Measurements from ENCODE around the gene CGB1. TPM values are rescaled to one million over a fixed set of nuclear protein-coding genes. Genes with fewer than 3 reads are reported as not detected.

The CGB1 gene
- total and polyA plus RNA-seq, 2 of the 13 experiments (the other 11 are each of a cell fraction or from before 2014, with no cell fraction given): not detected

GRCh38 chr19:49085020-49085867 lies 48.5 kb upstream of the CGB1 start, which contains the start of gene SNRNP70 (continued):
- TF ChIP-seq THAP9 (CRISPR knock-in tag; IDR thresholded peaks at IDR 0.05; ENCODE audit: borderline replicate concordance) (peak; percentile 86), HMG20B (CRISPR knock-in tag; conservative IDR thresholded peaks at IDR 0.05) (peak; percentile 10; the same call in 1 of the 2 replicates), JUNB (CRISPR knock-in tag; IDR thresholded peaks at IDR 0.05; ENCODE audit: borderline replicate concordance) (no peak), ZNF431 (CRISPR knock-in tag; IDR thresholded peaks at IDR 0.05; ENCODE audit: borderline replicate concordance, low read depth) (peak; percentile 78; the same call in 1 of the 2 replicates), GATA4 (IDR thresholded peaks at IDR 0.05; ENCODE audit: borderline replicate concordance, low read depth) (no peak), ZNF101 (CRISPR knock-in tag; IDR thresholded peaks at IDR 0.05; ENCODE audit: borderline replicate concordance, low read depth) (no peak), DZIP1 (CRISPR knock-in tag; IDR thresholded peaks at IDR 0.05) (no peak), HNRNPLL (IDR thresholded peaks at IDR 0.05; ENCODE audit: low read depth, low read length, poor library complexity, severe bottlenecking) (peak; percentile 84), THYN1 (CRISPR knock-in tag; IDR thresholded peaks at IDR 0.05; ENCODE audit: borderline replicate concordance, low read depth) (no peak), GFI1 (CRISPR knock-in tag; IDR thresholded peaks at IDR 0.05; ENCODE audit: borderline replicate concordance) (peak; percentile 75; the same call in 1 of the 2 replicates), HNF1B (CRISPR knock-in tag; IDR thresholded peaks at IDR 0.05) (peak; percentile 35; the same call in 1 of the 2 replicates), EP300 (IDR thresholded peaks at IDR 0.05; ENCODE audit: low read depth in 2 of 2, low read length in 2 of 2) (0 out of 4 replicates have a peak, but pooled peaks of 1 of the 2 experiments have one; percentile 19), EP300 (CRISPR knock-in tag; IDR thresholded peaks at IDR 0.05; ENCODE audit: borderline replicate concordance) (no peak), RFX1 (IDR thresholded peaks at IDR 0.05) (no peak)
